ENCODE data around the gene RAD54L. TPM values are rescaled to one million over a fixed set of nuclear protein-coding genes. Genes with fewer than 3 reads are reported as not detected.
A peak's percentile ranks its signal among the peaks of the same experiment; 100 is the strongest.

RAD54L gene
- total RNA-seq, 2 experiments from 2014 or later: 59.3 to 63.9 TPM

- Mint-ChIP-seq H3K4me1 (ENCODE audit: low read depth) (no peaks in the 10 kb centered on the region), H3K27ac (no peak overlapping the region), H3K27me3 (ENCODE audit: low read depth) (no peaks in the 10 kb centered on the region), H3K9me3 (ENCODE audit: insufficient read depth) (no peaks in the 10 kb centered on the region), H3K4me3 (no peak overlapping the region), H3K36me3 (ENCODE audit: low read depth) (peaks cover 77% of the 10 kb centered on the region)
- no peak for DNase-seq
- POLR2A ChIA-PET: interaction anchor here (0.7 to 2.8 kb wide), 2 partner anchors 11 to 26 kb away, joined by 4 to 13 read pairs; no protein-coding TSS in a partner anchor
- no peak for ATAC-seq
- CTCF ChIA-PET: interaction anchor here (1.2 to 2.4 kb wide), 2 partner anchors 11 to 22 kb away, joined by 3 to 7 read pairs; no protein-coding TSS in a partner anchor
These were observed 26.9 kb downstream of the RAD54L start for GRCh38 chr1:46274225-46275029.

GRCh38 chr1:46275030-46275337, 27.4 kb downstream of the RAD54L start:
- DNase-seq (no peak), ATAC-seq (no peak)
- ChIA-PET CTCF (interaction anchor here (2.4 kb wide), 1 partner anchor 11 kb away, joined by 7 read pairs; no protein-coding TSS in a partner anchor), POLR2A (interaction anchor here (2.8 kb wide), 1 partner anchor 10 kb away, joined by 13 read pairs; no protein-coding TSS in a partner anchor)
- no peaks in the 10 kb centered on the region for H3K4me1 Mint-ChIP-seq (ENCODE audit: low read depth)
- no peaks in the 10 kb centered on the region for H3K9me3 Mint-ChIP-seq (ENCODE audit: insufficient read depth)
- peaks cover 79% of the 10 kb centered on the region for H3K36me3 Mint-ChIP-seq (ENCODE audit: low read depth)
- no peak overlapping the region for H3K4me3 Mint-ChIP-seq
- H3K27me3 Mint-ChIP-seq (ENCODE audit: low read depth): no peaks in the 10 kb centered on the region
- no peak overlapping the region for H3K27ac Mint-ChIP-seq

- H3K4me1 Mint-ChIP-seq (ENCODE audit: low read depth): no peaks in the 10 kb centered on the region
- POLR2A ChIA-PET: interaction anchor here (1.1 to 1.5 kb wide), 2 partner anchors 13 to 70 kb away, joined by 3 to 6 read pairs; no protein-coding TSS in a partner anchor
- H3K36me3 Mint-ChIP-seq (ENCODE audit: low read depth): peaks cover 78% of the 10 kb centered on the region
These were observed 30.3 kb downstream of the RAD54L start for GRCh38 chr1:46277658-46278373.

GRCh38 chr1:46278807-46279206, 31.2 kb downstream of the RAD54L start:
- ATAC-seq: no peak
- Mint-ChIP-seq H3K27me3 (ENCODE audit: low read depth) (no peaks in the 10 kb centered on the region), H3K4me3 (no peak overlapping the region), H3K9me3 (ENCODE audit: insufficient read depth) (no peaks in the 10 kb centered on the region), H3K27ac (no peak overlapping the region), H3K36me3 (ENCODE audit: low read depth) (peaks cover 78% of the 10 kb centered on the region), H3K4me1 (ENCODE audit: low read depth) (peaks cover 2% of the 10 kb centered on the region)
- CTCF ChIA-PET: no interaction called here
- POLR2A ChIA-PET: interaction anchor here (1.5 kb wide), 1 partner anchor 69 kb away, joined by 3 read pairs; no protein-coding TSS in a partner anchor
- DNase-seq: no peak

More at GRCh38 chr1:46277658-46278373, 30.3 kb downstream of the RAD54L start:
- Mint-ChIP-seq H3K27me3 (ENCODE audit: low read depth) (no peaks in the 10 kb centered on the region), H3K9me3 (ENCODE audit: insufficient read depth) (no peaks in the 10 kb centered on the region), H3K27ac (no peak overlapping the region), H3K4me3 (no peak overlapping the region)
- DNase-seq: no peak
- CTCF ChIA-PET: interaction anchor here (0.7 kb wide), 1 partner anchor 8 kb away, joined by 3 read pairs; no protein-coding TSS in a partner anchor
- ATAC-seq: no peak

GRCh38 chr1:46280092-46280491, 32.5 kb downstream of the RAD54L start:
- Mint-ChIP-seq H3K4me1 (ENCODE audit: low read depth) (peaks cover 8% of the 10 kb centered on the region), H3K27ac (no peak overlapping the region), H3K27me3 (ENCODE audit: low read depth) (no peaks in the 10 kb centered on the region), H3K36me3 (ENCODE audit: low read depth) (peaks cover 77% of the 10 kb centered on the region), H3K4me3 (no peak overlapping the region), H3K9me3 (ENCODE audit: insufficient read depth) (no peaks in the 10 kb centered on the region)
- DNase-seq (no peak), ATAC-seq (no peak)
- ChIA-PET POLR2A (interaction anchor here (0.8 kb wide), 1 partner anchor 8 kb away, joined by 3 read pairs; no protein-coding TSS in a partner anchor), CTCF (no interaction called here)

GRCh38 chr1:46281021-46281420, 33.5 kb downstream of the RAD54L start:
- Mint-ChIP-seq H3K4me1 (ENCODE audit: low read depth) (peaks cover 18% of the 10 kb centered on the region), H3K36me3 (ENCODE audit: low read depth) (peaks cover 70% of the 10 kb centered on the region)

GRCh38 chr1:46284058-46284457, 36.5 kb downstream of the RAD54L start:
- Mint-ChIP-seq H3K36me3 (ENCODE audit: low read depth) (peaks cover 62% of the 10 kb centered on the region), H3K9me3 (ENCODE audit: insufficient read depth) (no peaks in the 10 kb centered on the region), H3K27me3 (ENCODE audit: low read depth) (no peaks in the 10 kb centered on the region), H3K4me1 (ENCODE audit: low read depth) (peaks cover 32% of the 10 kb centered on the region), H3K4me3 (no peak overlapping the region), H3K27ac (peak overlapping the region; percentile 40)
- ATAC-seq: no peak
- ChIA-PET CTCF (interaction anchor here (0.9 to 2.1 kb wide), 3 partner anchors 34 to 64 kb away, joined by 3 to 6 read pairs (median 4); partner anchors contain the start of gene NSUN4), POLR2A (interaction anchor here (1.0 to 2.4 kb wide), 6 partner anchors 9 to 34 kb away, joined by 3 to 19 read pairs (median 8); partner anchors contain the start of genes LRRC41 and UQCRH)
- DNase-seq: no peak

More at GRCh38 chr1:46281021-46281420, 33.5 kb downstream of the RAD54L start:
- ATAC-seq: no peak
- Mint-ChIP-seq H3K27me3 (ENCODE audit: low read depth) (no peaks in the 10 kb centered on the region), H3K4me3 (no peak overlapping the region), H3K9me3 (ENCODE audit: insufficient read depth) (no peaks in the 10 kb centered on the region), H3K27ac (peak overlapping the region; percentile 59)
- no peak for DNase-seq
- CTCF ChIA-PET: no interaction called here
- POLR2A ChIA-PET: interaction anchor here (0.8 kb wide), 1 partner anchor 9 kb away, joined by 3 read pairs; no protein-coding TSS in a partner anchor

GRCh38 chr1:46284597-46285564, 37.3 kb downstream of the RAD54L start:
- Mint-ChIP-seq H3K27ac (peak overlapping the region; percentile 79), H3K36me3 (ENCODE audit: low read depth) (peaks cover 60% of the 10 kb centered on the region), H3K9me3 (ENCODE audit: insufficient read depth) (no peaks in the 10 kb centered on the region), H3K4me1 (ENCODE audit: low read depth) (peaks cover 32% of the 10 kb centered on the region), H3K27me3 (ENCODE audit: low read depth) (no peaks in the 10 kb centered on the region), H3K4me3 (no peak overlapping the region)
- POLR2A ChIA-PET: interaction anchor here (0.8 to 2.4 kb wide), 7 partner anchors 10 to 35 kb away, joined by 3 to 19 read pairs (median 6); partner anchors contain the start of genes LRRC41 and UQCRH
- CTCF ChIA-PET: interaction anchor here (0.9 to 2.1 kb wide), 5 partner anchors 11 to 63 kb away, joined by 3 to 11 read pairs (median 6); partner anchors contain the start of gene NSUN4
- ATAC-seq (no peak), DNase-seq (no peak)

GRCh38 chr1:46285730-46286477, 38.3 kb downstream of the RAD54L start:
- Mint-ChIP-seq H3K9me3 (ENCODE audit: insufficient read depth) (no peaks in the 10 kb centered on the region), H3K36me3 (ENCODE audit: low read depth) (peaks cover 55% of the 10 kb centered on the region), H3K4me3 (no peak overlapping the region), H3K27me3 (ENCODE audit: low read depth) (no peaks in the 10 kb centered on the region), H3K27ac (peak overlapping the region; percentile 79), H3K4me1 (ENCODE audit: low read depth) (peaks cover 32% of the 10 kb centered on the region)
- ChIA-PET CTCF (interaction anchor here (0.6 to 2.1 kb wide), 5 partner anchors 8 to 62 kb away, joined by 3 to 11 read pairs (median 6); partner anchors contain the start of gene NSUN4), POLR2A (interaction anchor here (0.8 to 2.4 kb wide), 5 partner anchors 9 to 18 kb away, joined by 3 to 19 read pairs (median 9); partner anchors contain the start of genes LRRC41 and UQCRH)
- ATAC-seq (peak; percentile 82), DNase-seq (peak; percentile 66)

- H3K9me3 Mint-ChIP-seq (ENCODE audit: insufficient read depth): no peaks in the 10 kb centered on the region
- peaks cover 40% of the 10 kb centered on the region for H3K36me3 Mint-ChIP-seq (ENCODE audit: low read depth)
- DNase-seq (no peak), ATAC-seq (no peak)
- H3K4me1 Mint-ChIP-seq (ENCODE audit: low read depth): peaks cover 30% of the 10 kb centered on the region
- ChIA-PET CTCF (interaction anchor here (1.0 kb wide), 1 partner anchor 11 kb away, joined by 3 read pairs; no protein-coding TSS in a partner anchor), POLR2A (interaction anchor here (1.0 kb wide), 1 partner anchor 14 kb away, joined by 3 read pairs; the partner anchor contains the start of genes LRRC41 and UQCRH)
- peak overlapping the region; percentile 1 for H3K27ac Mint-ChIP-seq
- no peaks in the 10 kb centered on the region for H3K27me3 Mint-ChIP-seq (ENCODE audit: low read depth)
- no peak overlapping the region for H3K4me3 Mint-ChIP-seq
These were observed 41.0 kb downstream of the RAD54L start for GRCh38 chr1:46288485-46289133.
